Stimulated activated CD4-positive, alpha-beta T cell treated with anti-CD3 and anti-CD28 coated beads, Interleukin-4, amount 100 ng/mL, for 24 hours (primary cell): Measurements from ENCODE around the gene SLC18B1.

Experiments used
- DNase-seq: peaks from one replicate; pipeline ENCODE4 v3.0.0-alpha.2; 2020

SLC18B1 gene

GRCh38 chr6:132741281-132741680, 57.2 kb downstream of the SLC18B1 start:
- no peak for DNase-seq

- no peak for DNase-seq
These were observed 62.2 kb downstream of the SLC18B1 start for GRCh38 chr6:132736239-132736638.

- no peak for DNase-seq
These were observed 63.7 kb downstream of the SLC18B1 start for GRCh38 chr6:132734694-132735236.

- no peak for DNase-seq
These were observed 64.6 kb downstream of the SLC18B1 start for GRCh38 chr6:132733814-132734213.

- no peak for DNase-seq
These were observed 65.2 kb downstream of the SLC18B1 start for GRCh38 chr6:132733283-132733682.

GRCh38 chr6:132731086-132731485, 67.4 kb downstream of the SLC18B1 start:
- DNase-seq, result no peak

GRCh38 chr6:132730560-132730959, 67.9 kb downstream of the SLC18B1 start:
- DNase-seq, result no peak

- DNase-seq, result no peak
These were observed 69.8 kb downstream of the SLC18B1 start for GRCh38 chr6:132728616-132729015.

GRCh38 chr6:132726608-132726975, 71.8 kb downstream of the SLC18B1 start:
- no peak for DNase-seq

GRCh38 chr6:132725947-132726607, 72.4 kb downstream of the SLC18B1 start:
- no peak for DNase-seq

- no peak for DNase-seq
These were observed 73.0 kb downstream of the SLC18B1 start for GRCh38 chr6:132725471-132725870.

GRCh38 chr6:132719736-132720448, 78.5 kb downstream of the SLC18B1 start:
- DNase-seq, result no peak
